PC-3 (cell line): Measurements from ENCODE around the gene ADGRL3. TPM values are rescaled to one million over a fixed set of nuclear protein-coding genes. Genes with fewer than 3 reads are reported as not detected.
A peak's percentile ranks its signal among the peaks of the same experiment; 100 is the strongest.

ENCODE experiments used
- ATAC-seq: fragments of 200-7000 bp; cut with Tn5 transposase; 2 replicates; pipeline ENCODE4 v1.9.1; 2020; ENCODE audit warnings: mild to moderate bottlenecking, moderate library complexity
- BruUV-seq: library from RNA; stranded (reverse); fragments of 400-500 nt; replicated peaks from 2 replicates; lab custom pipeline; 2021; lab: Mats Ljungman, UMichigan
- CTCF ChIA-PET: fragments of 300-600 bp; sonication (Branson Sonifier 250); formaldehyde crosslinking; loops from one replicate; lab custom pipeline; 2022; ENCODE audit warnings: antibody characterized with exemption; lab: Charles Lee
- POLR2A ChIA-PET: fragments of 300-600 bp; sonication (Branson Sonifier 250); formaldehyde crosslinking; loops from one replicate; lab custom pipeline; 2022; ENCODE audit warnings: antibody characterized with exemption; ENCODE audit not compliant: unreplicated experiment; lab: Charles Lee
- DNase-seq: peaks from one replicate; pipeline ENCODE4 v3.0.0-alpha.2; 2015
- H2AFZ ChIP-seq: fragments of 300-600 bp; sonication (generic); 2 replicates; pipeline ENCODE4 v1.6.0; 2016; ENCODE audit warnings: antibody characterized with exemption, low read length
- H3F3A ChIP-seq: fragments of 300-600 bp; sonication (generic); one replicate; pipeline ENCODE4 v1.6.0; 2017; ENCODE audit warnings: antibody characterized with exemption, low read length, control low read depth, mild to moderate bottlenecking; ENCODE audit not compliant: unreplicated experiment
- H3K27ac ChIP-seq: fragments of 300-600 bp; sonication (generic); 2 replicates; pipeline ENCODE4 v1.5.1; 2016; ENCODE audit warnings: mild to moderate bottlenecking, low read length
- H3K27me3 ChIP-seq: fragments of 300-600 bp; sonication (generic); 2 replicates; pipeline ENCODE4 v1.6.1; 2016; ENCODE audit warnings: low read length, mixed read lengths
- H3K36me3 ChIP-seq: fragments of 300-600 bp; sonication (generic); 2 replicates; pipeline ENCODE4 v1.6.1; 2016; ENCODE audit warnings: low read depth, mixed run types, low read length, mixed read lengths
- H3K4me1 ChIP-seq: fragments of 300-600 bp; sonication (generic); 2 replicates; pipeline ENCODE4 v1.5.1; 2016; ENCODE audit warnings: low read length; ENCODE audit not compliant: insufficient read depth
- H3K4me2 ChIP-seq: fragments of 300-600 bp; sonication (generic); 2 replicates; pipeline ENCODE4 v1.6.0; 2016; ENCODE audit warnings: low read length
- H3K4me3 ChIP-seq: fragments of 300-600 bp; sonication (generic); 2 replicates; pipeline ENCODE4 v1.5.1; 2016; ENCODE audit warnings: mild to moderate bottlenecking, low read length, mixed read lengths
- H3K79me2 ChIP-seq: fragments of 300-600 bp; sonication (generic); 2 replicates; pipeline ENCODE4 v1.6.1; 2017; ENCODE audit warnings: low read length, mixed read lengths
- H3K9ac ChIP-seq: fragments of 300-600 bp; sonication (generic); 2 replicates; pipeline ENCODE4 v1.6.0; 2016; ENCODE audit warnings: mild to moderate bottlenecking, low read length
- H3K9me2 ChIP-seq: fragments of 300-600 bp; sonication (generic); replicated peaks from 2 replicates; pipeline ENCODE4 v1.6.1; 2016; ENCODE audit warnings: mixed run types, low read length, mixed read lengths
- H3K9me3 ChIP-seq: fragments of 300-600 bp; sonication (generic); 2 replicates; pipeline ENCODE4 v1.6.1; 2016; ENCODE audit warnings: low read length, mixed read lengths
- H4K20me1 ChIP-seq: fragments of 300-600 bp; sonication (generic); 2 replicates; pipeline ENCODE4 v1.6.1; 2016; ENCODE audit warnings: low read length, mixed read lengths
- EZH2 ChIP-seq: fragments of 300-600 bp; sonication (generic); IDR thresholded peaks from one replicate; pipeline ENCODE4 v1.6.1; 2017; ENCODE audit warnings: antibody characterized with exemption, mild to moderate bottlenecking, low read length; ENCODE audit not compliant: unreplicated experiment
- EZH2phosphoT487 ChIP-seq: fragments of 300-600 bp; sonication (generic); IDR thresholded peaks from 2 replicates; pipeline ENCODE4 v1.6.1; 2018; ENCODE audit warnings: mild to moderate bottlenecking, antibody characterized with exemption, low read length, borderline replicate concordance
- intact Hi-C: fragments of 100-400 bp; cut with micrococcal nuclease; formaldehyde crosslinking; loops from 2 replicates; pipeline ENCODE4 v1.9.0; 2023
- total RNA-seq: library from RNA; depleted of rRNA; stranded (reverse); fragments of >200 nt; gene quantifications from 2 replicates; pipeline ENCODE4 v1.2.3, GENCODE V29; 2014
- TF ChIP-seq, protein P1 (sequence below): fragments of 300-600 bp; sonication (generic); conservative IDR thresholded peaks from 2 replicates; pipeline ENCODE4 v1.5.1; 2017; ENCODE audit warnings: antibody characterized with exemption, low read depth, mild to moderate bottlenecking, low read length

Gene ADGRL3
- total RNA-seq, 1 experiment from 2014 or later, result 0.66 TPM

DNA sequence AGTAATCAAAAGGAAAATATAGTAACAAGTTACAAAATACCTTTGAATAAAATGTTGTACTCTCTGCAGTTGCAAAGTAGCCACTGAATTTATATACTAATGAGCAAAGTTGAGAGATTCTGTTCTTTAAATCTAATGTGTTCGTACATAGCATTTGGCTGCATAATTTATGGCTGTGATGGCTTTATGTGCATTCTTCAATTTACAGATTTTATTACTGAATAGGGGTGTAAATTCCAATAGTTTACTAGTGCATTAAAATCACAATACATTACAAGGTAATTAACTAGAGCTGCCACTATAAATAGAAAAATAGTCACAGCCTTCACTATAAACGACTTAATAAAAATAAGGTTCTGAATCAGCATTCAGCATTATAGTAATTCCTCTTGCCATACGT is 620.0 kb downstream of the ADGRL3 start:
- H3K27me3 ChIP-seq, result no peaks in the 10 kb centered on the region
- intact Hi-C loops, result no loop called here
- no peaks in the 10 kb centered on the region for H3K9me3 ChIP-seq
- DNase-seq, result no peak
- H3K4me3 ChIP-seq, result no peak overlapping the region
- no TSS peak for BruUV-seq
- peak overlapping the region; percentile 22 for H3K4me2 ChIP-seq
- TF ChIP-seq EZH2 (no peak), EZH2phosphoT487 (no peak)
- TF ChIP-seq, protein P1, sequence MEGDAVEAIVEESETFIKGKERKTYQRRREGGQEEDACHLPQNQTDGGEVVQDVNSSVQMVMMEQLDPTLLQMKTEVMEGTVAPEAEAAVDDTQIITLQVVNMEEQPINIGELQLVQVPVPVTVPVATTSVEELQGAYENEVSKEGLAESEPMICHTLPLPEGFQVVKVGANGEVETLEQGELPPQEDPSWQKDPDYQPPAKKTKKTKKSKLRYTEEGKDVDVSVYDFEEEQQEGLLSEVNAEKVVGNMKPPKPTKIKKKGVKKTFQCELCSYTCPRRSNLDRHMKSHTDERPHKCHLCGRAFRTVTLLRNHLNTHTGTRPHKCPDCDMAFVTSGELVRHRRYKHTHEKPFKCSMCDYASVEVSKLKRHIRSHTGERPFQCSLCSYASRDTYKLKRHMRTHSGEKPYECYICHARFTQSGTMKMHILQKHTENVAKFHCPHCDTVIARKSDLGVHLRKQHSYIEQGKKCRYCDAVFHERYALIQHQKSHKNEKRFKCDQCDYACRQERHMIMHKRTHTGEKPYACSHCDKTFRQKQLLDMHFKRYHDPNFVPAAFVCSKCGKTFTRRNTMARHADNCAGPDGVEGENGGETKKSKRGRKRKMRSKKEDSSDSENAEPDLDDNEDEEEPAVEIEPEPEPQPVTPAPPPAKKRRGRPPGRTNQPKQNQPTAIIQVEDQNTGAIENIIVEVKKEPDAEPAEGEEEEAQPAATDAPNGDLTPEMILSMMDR, result no peak
- no peak for ATAC-seq
- no peak overlapping the region for H3K9ac ChIP-seq
- no peak overlapping the region for H3K27ac ChIP-seq
- no peaks in the 10 kb centered on the region for H3K79me2 ChIP-seq
- H2AFZ ChIP-seq, result peak overlapping the region; percentile 18; the same call in 1 of the 2 replicates
- no peaks in the 10 kb centered on the region for H3K9me2 ChIP-seq
- POLR2A ChIA-PET, result no interaction called here
- H4K20me1 ChIP-seq, result no peaks in the 10 kb centered on the region
- CTCF ChIA-PET, result no interaction called here
- no peaks in the 10 kb centered on the region for H3K36me3 ChIP-seq
- H3K4me1 ChIP-seq, result no peaks in the 10 kb centered on the region
- no peaks in the 10 kb centered on the region for H3F3A ChIP-seq

DNA sequence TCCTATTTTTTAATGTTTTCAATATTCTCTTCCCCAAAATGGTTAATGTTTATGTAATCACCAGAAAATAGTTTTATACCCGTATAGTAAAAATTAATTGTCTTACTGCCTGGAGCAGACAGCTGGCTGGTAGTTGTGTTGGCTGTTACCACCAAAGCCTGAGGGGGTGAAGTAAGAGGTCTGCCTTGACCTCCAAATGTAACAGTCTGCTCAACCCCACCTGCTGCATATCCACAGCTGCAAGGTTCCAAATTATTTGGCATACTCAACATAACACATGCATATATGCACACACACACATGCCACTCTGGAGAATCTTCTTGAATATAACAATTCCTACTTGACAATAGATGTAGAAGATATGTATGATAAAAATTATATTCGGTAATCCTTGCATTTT is 624.3 kb downstream of the ADGRL3 start:
- H3K9ac ChIP-seq, result no peak overlapping the region
- no peak overlapping the region for H3K4me3 ChIP-seq
- ATAC-seq, result no peak
- ChIA-PET POLR2A (no interaction called here), CTCF (no interaction called here)
- intact Hi-C loops, result no loop called here
- no peak overlapping the region for H3K27ac ChIP-seq
- H3K79me2 ChIP-seq, result no peaks in the 10 kb centered on the region
- H2AFZ ChIP-seq, result no peak overlapping the region
- no peaks in the 10 kb centered on the region for H3K36me3 ChIP-seq
- no peak for DNase-seq
- H3K4me2 ChIP-seq, result no peak overlapping the region
- TF ChIP-seq EZH2phosphoT487, result no peak
- no peaks in the 10 kb centered on the region for H3F3A ChIP-seq
- no TSS peak for BruUV-seq
- H3K9me3 ChIP-seq, result no peaks in the 10 kb centered on the region
- H4K20me1 ChIP-seq, result no peaks in the 10 kb centered on the region
- no peaks in the 10 kb centered on the region for H3K27me3 ChIP-seq
- H3K4me1 ChIP-seq, result no peaks in the 10 kb centered on the region
- no peaks in the 10 kb centered on the region for H3K9me2 ChIP-seq

DNA sequence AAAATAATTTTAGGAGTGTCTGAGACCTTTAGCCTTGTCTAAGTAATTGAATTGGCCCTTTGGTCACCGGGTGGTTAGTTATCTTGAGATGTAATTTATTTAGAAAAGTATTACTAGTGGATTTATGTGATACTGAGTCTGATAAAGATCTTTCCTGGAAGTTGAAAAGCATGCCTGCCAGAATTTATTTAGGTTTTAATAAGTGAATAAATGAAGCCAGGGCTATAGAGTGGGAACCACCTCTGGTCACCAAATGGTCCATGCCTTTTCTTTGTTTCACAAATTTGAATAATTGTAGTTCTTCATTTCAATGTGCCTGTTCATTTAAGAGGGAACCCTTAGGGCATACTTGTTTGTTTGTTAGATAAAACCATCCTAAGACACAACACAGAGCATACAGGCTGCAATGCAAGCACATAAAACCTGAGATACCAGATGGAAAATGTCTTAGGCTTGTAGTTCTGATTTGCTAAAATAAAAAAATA is 627.8 kb downstream of the ADGRL3 start:
- Histone ChIP-seq H3K9me3 (no peaks in the 10 kb centered on the region), H3K9ac (no peak overlapping the region), H3K4me3 (no peak overlapping the region), H3K4me2 (no peak overlapping the region), H3K27ac (no peak overlapping the region), H3K36me3 (no peaks in the 10 kb centered on the region), H3K79me2 (no peaks in the 10 kb centered on the region), H2AFZ (no peak overlapping the region), H3F3A (no peaks in the 10 kb centered on the region), H3K4me1 (no peaks in the 10 kb centered on the region), H4K20me1 (no peaks in the 10 kb centered on the region), H3K9me2 (no peaks in the 10 kb centered on the region), H3K27me3 (no peaks in the 10 kb centered on the region)
- DNase-seq, result no peak
- ChIA-PET POLR2A (no interaction called here), CTCF (no interaction called here)
- TF ChIP-seq EZH2, result no peak
- TF ChIP-seq EZH2phosphoT487, result no peak
- TF ChIP-seq, protein P1, result no peak
- intact Hi-C loops, result no loop called here
- BruUV-seq, result no TSS peak
- no peak for ATAC-seq
